ENCODE data around the gene C17orf50. TPM values are rescaled to one million over a fixed set of nuclear protein-coding genes. Genes with fewer than 3 reads are reported as not detected.

C17orf50 gene
- total and polyA plus RNA-seq, 7 donors, result 0.07 TPM; not detected in 6

DNA sequence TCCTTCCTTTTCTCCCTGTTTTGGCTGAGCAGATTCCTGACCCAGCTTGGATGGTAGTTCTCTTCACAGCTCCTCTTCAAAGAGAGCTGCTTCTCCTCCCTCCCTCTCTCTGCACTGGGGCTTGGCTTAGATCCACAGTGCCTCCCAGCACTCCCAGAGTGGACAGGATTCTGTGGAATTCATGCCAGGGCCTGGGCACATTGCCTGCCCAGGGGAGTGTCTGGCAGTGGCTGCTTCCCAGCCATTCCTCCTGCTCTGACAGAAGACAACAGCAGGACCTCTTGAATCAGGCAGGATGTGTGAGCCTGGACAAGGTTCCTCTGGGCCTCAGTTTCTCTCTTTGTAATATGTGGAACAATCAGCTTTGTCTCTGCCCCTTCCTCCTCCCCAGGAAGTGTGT lies 39.3 kb downstream of the C17orf50 start:
- H3K36me3 ChIP-seq, result no peaks in the 10 kb centered on the region
- TF ChIP-seq, protein P1, sequence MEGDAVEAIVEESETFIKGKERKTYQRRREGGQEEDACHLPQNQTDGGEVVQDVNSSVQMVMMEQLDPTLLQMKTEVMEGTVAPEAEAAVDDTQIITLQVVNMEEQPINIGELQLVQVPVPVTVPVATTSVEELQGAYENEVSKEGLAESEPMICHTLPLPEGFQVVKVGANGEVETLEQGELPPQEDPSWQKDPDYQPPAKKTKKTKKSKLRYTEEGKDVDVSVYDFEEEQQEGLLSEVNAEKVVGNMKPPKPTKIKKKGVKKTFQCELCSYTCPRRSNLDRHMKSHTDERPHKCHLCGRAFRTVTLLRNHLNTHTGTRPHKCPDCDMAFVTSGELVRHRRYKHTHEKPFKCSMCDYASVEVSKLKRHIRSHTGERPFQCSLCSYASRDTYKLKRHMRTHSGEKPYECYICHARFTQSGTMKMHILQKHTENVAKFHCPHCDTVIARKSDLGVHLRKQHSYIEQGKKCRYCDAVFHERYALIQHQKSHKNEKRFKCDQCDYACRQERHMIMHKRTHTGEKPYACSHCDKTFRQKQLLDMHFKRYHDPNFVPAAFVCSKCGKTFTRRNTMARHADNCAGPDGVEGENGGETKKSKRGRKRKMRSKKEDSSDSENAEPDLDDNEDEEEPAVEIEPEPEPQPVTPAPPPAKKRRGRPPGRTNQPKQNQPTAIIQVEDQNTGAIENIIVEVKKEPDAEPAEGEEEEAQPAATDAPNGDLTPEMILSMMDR (IDR thresholded peaks at IDR 0.05), result no peak
- TF ChIP-seq POLR2AphosphoS5 (IDR thresholded peaks at IDR 0.05) (peak; percentile 43 to 81 (median 67)), POLR2A (IDR thresholded peaks at IDR 0.05) (no peak), EP300 (IDR thresholded peaks at IDR 0.05) (no peak)
- peak overlapping the region; percentile 63 to 82 (median 76) for H3K27ac ChIP-seq
- no peaks in the 10 kb centered on the region for H3K27me3 ChIP-seq
- peak; percentile 94 for DNase-seq
- no peak overlapping the region for H3K4me3 ChIP-seq
- no peaks in the 10 kb centered on the region for H3K9me3 ChIP-seq
- intact Hi-C loops (cut with DNase I), result no loop called here
- peaks cover 0 to 59% (median 49%) of the 10 kb centered on the region in 4 donors for H3K4me1 ChIP-seq

DNA sequence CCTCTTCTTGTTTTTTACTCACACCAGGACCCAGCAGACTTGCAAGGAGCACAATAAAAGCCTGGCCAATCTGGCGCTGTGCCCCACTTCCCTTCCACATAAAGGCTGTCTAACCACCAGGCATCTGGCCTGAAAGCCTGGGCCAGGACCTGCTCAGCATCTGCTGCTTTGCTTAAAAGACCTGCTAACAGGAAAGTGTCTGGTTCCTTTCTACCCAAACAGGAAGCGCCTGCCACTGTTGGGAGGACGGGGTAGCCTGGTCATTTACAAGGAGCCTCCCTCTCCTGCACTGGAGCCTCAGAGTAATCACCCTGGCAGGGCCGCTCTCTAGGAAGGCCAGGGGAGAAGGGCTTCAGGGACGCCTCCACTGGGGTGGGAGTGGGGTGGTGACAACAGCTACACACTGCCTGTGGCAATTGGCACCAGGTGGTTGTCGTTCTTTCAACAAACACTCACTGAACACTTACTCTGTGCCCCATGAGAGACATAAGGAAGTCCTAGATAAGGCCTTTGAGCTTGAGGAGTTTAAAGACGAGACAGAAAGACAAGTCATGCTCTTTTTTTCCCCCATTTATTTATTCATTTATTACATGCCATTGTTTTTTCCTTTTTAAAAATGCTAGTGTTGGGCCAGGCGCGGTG lies 41.0 kb downstream of the C17orf50 start:
- intact Hi-C loops (cut with DNase I), result no loop called here
- 36 to 38% methylated on average over 9 of the region's 9 CpGs for WGBS, 2 donors
- Histone ChIP-seq H3K27ac (peak overlapping the region; percentile 68 to 82 (median 76)), H3K27me3 (no peaks in the 10 kb centered on the region), H3K4me3 (no peak overlapping the region), H3K4me1 (peaks cover 0 to 52% (median 41%) of the 10 kb centered on the region in 4 donors), H3K36me3 (no peaks in the 10 kb centered on the region), H3K9me3 (no peaks in the 10 kb centered on the region)
- TF ChIP-seq POLR2AphosphoS5 (IDR thresholded peaks at IDR 0.05), result peak; percentile 88 to 98 (median 94)
- TF ChIP-seq POLR2A (IDR thresholded peaks at IDR 0.05), result no peak
- TF ChIP-seq, protein P1 (IDR thresholded peaks at IDR 0.05), result no peak
- TF ChIP-seq EP300 (IDR thresholded peaks at IDR 0.05), result peak in 1 of 4 donors; percentile 85
- peak; percentile 98 for DNase-seq

DNA sequence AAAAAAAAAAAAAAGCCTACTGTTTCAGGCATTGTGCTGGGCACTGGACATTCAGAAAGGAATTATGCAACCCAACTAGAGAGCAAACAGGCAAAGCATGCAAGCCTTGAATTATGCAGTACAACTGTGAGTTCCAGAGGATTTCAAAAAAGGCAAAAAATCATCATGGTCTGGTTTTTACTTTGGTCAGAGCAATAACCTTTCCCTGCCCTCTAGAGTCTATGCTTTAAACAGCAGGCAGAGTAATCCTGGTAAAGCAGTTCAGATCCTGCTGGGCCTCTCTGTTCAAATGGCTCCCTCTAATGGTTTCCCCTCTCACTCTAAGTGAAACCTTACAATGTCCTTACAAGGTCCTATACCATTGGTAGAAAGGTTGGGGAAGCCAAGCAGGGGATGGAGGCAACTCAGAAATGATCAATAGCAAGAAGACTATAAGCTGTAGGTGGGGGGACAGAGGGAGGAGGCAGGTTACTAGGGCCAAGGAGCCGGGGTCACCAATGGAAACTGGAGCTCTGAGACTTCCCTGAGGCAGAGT lies 44.0 kb downstream of the C17orf50 start:
- Histone ChIP-seq H3K9me3 (no peaks in the 10 kb centered on the region), H3K27me3 (no peaks in the 10 kb centered on the region), H3K4me3 (no peak overlapping the region), H3K36me3 (no peaks in the 10 kb centered on the region), H3K27ac (peak overlapping the region in 3 of 4 donors; percentile 52 to 71 (median 63)), H3K4me1 (peaks cover 0 to 46% (median 40%) of the 10 kb centered on the region in 4 donors)
- intact Hi-C loops (cut with DNase I), result loop anchor here (1.0 to 5.0 kb wide), 2 partner anchors 40 to 217 kb away; partner anchors contain the start of gene AP2B1
- TF ChIP-seq, protein P1 (IDR thresholded peaks at IDR 0.05), result peak; percentile 89 to 98 (median 92)
- TF ChIP-seq POLR2AphosphoS5 (IDR thresholded peaks at IDR 0.05) (peak in 3 of 4 donors; percentile 34 to 37 (median 36)), POLR2A (IDR thresholded peaks at IDR 0.05) (no peak), EP300 (IDR thresholded peaks at IDR 0.05) (no peak)
- 10 to 28% methylated on average over 1 of the region's 1 CpG for WGBS, 2 donors
- DNase-seq, result peak; percentile 73

DNA sequence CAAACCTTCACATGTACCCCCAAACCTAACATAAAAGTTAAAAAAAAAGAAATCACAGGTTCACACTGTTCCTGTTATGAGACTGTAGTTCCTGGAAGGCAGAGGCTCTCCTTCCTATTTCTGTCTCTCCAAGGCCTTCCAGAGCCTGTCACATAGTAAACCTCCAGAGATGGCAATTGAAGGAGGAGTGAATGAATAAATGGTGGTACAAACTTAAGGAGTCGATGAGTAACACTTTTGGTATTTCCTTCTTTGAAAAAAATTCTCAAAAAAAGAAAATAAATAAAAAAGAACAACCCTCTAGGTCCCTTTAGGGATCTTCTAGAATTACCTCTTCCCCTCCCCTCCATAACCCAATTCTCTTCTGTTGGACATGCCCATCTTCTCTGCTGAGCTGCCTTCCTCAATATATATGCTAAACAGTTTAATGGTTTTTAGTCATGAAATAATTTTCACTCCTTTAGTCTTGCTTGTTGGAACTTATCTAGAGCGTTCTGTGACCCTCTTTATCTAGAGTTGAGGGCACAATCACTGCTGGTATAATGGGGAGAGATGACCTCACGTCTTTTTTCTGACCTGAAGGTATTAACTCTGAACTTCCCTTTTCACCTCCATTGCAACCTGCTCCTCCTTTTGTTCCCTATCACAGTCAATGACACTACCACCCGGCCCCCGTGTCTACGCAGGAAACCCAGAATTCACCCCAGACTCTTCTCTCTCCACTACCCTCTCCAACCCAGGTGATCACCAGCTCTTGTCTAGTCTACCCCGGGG lies 46.9 kb downstream of the C17orf50 start:
- H3K4me1 ChIP-seq, result peaks cover 0 to 42% (median 36%) of the 10 kb centered on the region in 4 donors
- TF ChIP-seq, protein P1 (IDR thresholded peaks at IDR 0.05), result no peak
- TF ChIP-seq POLR2A (IDR thresholded peaks at IDR 0.05) (no peak), EP300 (IDR thresholded peaks at IDR 0.05) (no peak), POLR2AphosphoS5 (IDR thresholded peaks at IDR 0.05) (no peak)
- no peaks in the 10 kb centered on the region for H3K9me3 ChIP-seq
- no peak for DNase-seq
- peak overlapping the region in 1 of 4 donors; percentile 94 for H3K27ac ChIP-seq
- intact Hi-C loops (cut with DNase I), result loop anchor here (5.0 kb wide), 1 partner anchor 220 kb away; the partner anchor contains the start of gene AP2B1
- H3K36me3 ChIP-seq, result no peaks in the 10 kb centered on the region
- H3K4me3 ChIP-seq, result no peak overlapping the region
- H3K27me3 ChIP-seq, result no peaks in the 10 kb centered on the region
- WGBS, 2 donors, result 90% methylated on average over 7 of the region's 7 CpGs
